GM23338 (cell line): Measurements from ENCODE around the gene DMRTC2. TPM values are rescaled to one million over a fixed set of nuclear protein-coding genes. Genes with fewer than 3 reads are reported as not detected.

Experiments used
- ATAC-seq: fragments of 200-7000 bp; cut with Tn5 transposase; 3 replicates; pipeline ENCODE4 v1.9.1; 2020
- DNase-seq: peaks from one replicate; pipeline ENCODE4 v3.0.0-alpha.2; 2015; ENCODE audit warnings: low spot score
- H2AFZ ChIP-seq: fragments of 200-600 bp; sonication (generic); 2 replicates; pipeline ENCODE4 v1.8.0; 2016; ENCODE audit warnings: antibody characterized with exemption, mild to moderate bottlenecking, moderate library complexity
- H3F3A ChIP-seq: fragments of 200-600 bp; sonication (generic); replicated peaks from 2 replicates; pipeline ENCODE4 v1.8.0; 2017; ENCODE audit warnings: antibody characterized with exemption, mixed run types, low read depth
- H3K27ac ChIP-seq: fragments of 200-600 bp; sonication (generic); 2 replicates; pipeline ENCODE4 v1.6.1; 2016; ENCODE audit warnings: low read depth
- H3K27me3 ChIP-seq: fragments of 200-600 bp; sonication (generic); 2 replicates; pipeline ENCODE4 v1.8.0; 2016; ENCODE audit warnings: mild to moderate bottlenecking, mixed run types, moderate library complexity; ENCODE audit not compliant: insufficient read depth
- H3K36me3 ChIP-seq: fragments of 200-600 bp; sonication (generic); 2 replicates; pipeline ENCODE4 v1.8.0; 2016; ENCODE audit warnings: mild to moderate bottlenecking; ENCODE audit not compliant: insufficient read depth
- H3K4me1 ChIP-seq: fragments of 200-600 bp; sonication (generic); 2 replicates; pipeline ENCODE4 v1.8.0; 2016; ENCODE audit warnings: mild to moderate bottlenecking, moderate library complexity; ENCODE audit not compliant: insufficient read depth
- H3K4me2 ChIP-seq: fragments of 200-600 bp; sonication (generic); 2 replicates; pipeline ENCODE4 v1.7.1; 2017; ENCODE audit warnings: mixed run types
- H3K4me3 ChIP-seq: fragments of 200-600 bp; sonication (generic); 2 replicates; pipeline ENCODE4 v1.6.1; 2016; ENCODE audit warnings: mixed run types
- H3K79me2 ChIP-seq: fragments of 200-600 bp; sonication (generic); replicated peaks from 2 replicates; pipeline ENCODE4 v1.8.0; 2017; ENCODE audit warnings: mild to moderate bottlenecking; ENCODE audit not compliant: insufficient read depth
- H3K9me2 ChIP-seq: fragments of 200-600 bp; sonication (generic); 2 replicates; pipeline ENCODE4 v1.8.0; 2017; ENCODE audit not compliant: insufficient read depth
- H4K20me1 ChIP-seq: fragments of 200-600 bp; sonication (generic); replicated peaks from 2 replicates; pipeline ENCODE4 v1.8.0; 2017; ENCODE audit warnings: mild to moderate bottlenecking; ENCODE audit not compliant: insufficient read depth
- H3K27ac Mint-ChIP-seq: 2 replicates; pipeline ENCODE4 v1.8.0; 2020; ENCODE audit warnings: inconsistent platforms, mild to moderate bottlenecking, moderate library complexity, mixed read lengths
- H3K27me3 Mint-ChIP-seq: 3 replicates; pipeline ENCODE4 v1.8.0; 2022; ENCODE audit warnings: low read depth, mild to moderate bottlenecking, moderate library complexity, mixed read lengths, inconsistent platforms; ENCODE audit not compliant: insufficient read depth, poor library complexity
- H3K36me3 Mint-ChIP-seq: 3 replicates; pipeline ENCODE4 v1.8.0; 2021; ENCODE audit warnings: low read depth, mild to moderate bottlenecking, inconsistent platforms, moderate library complexity, mixed read lengths
- H3K4me1 Mint-ChIP-seq: 3 replicates; pipeline ENCODE4 v1.8.0; 2020; ENCODE audit warnings: mild to moderate bottlenecking, inconsistent platforms, mixed read lengths
- H3K4me3 Mint-ChIP-seq: 3 replicates; pipeline ENCODE4 v1.8.0; 2021; ENCODE audit warnings: moderate library complexity, mild to moderate bottlenecking, inconsistent platforms, mixed read lengths
- H3K9me3 Mint-ChIP-seq: 3 replicates; pipeline ENCODE4 v1.8.0; 2020; ENCODE audit warnings: moderate library complexity, mild to moderate bottlenecking, inconsistent platforms, mixed read lengths
- CREB1 ChIP-seq: fragments of 250-450 bp; sonication (Bioruptor Pico); IDR thresholded peaks from 2 replicates; pipeline ENCODE4 v1.5.0; 2020; ENCODE audit warnings: low read depth, mild to moderate bottlenecking, moderate library complexity
- CTCF ChIP-seq, 2 experiments: fragments of 200-600 bp in 1 of 2; sonication (generic) in 1 of 2; conservative IDR thresholded peaks; 2 replicates each; pipeline versions ENCODE4 v1.5.1 to v1.6.1; 2016 to 2017; ENCODE audit warnings: antibody characterized with exemption in 2 of 2, low read depth in 2 of 2, mild to moderate bottlenecking in 2 of 2, moderate library complexity in 1 of 2
- ETS1 ChIP-seq: IDR thresholded peaks from 2 replicates; pipeline ENCODE4 v1.6.1; 2016; ENCODE audit warnings: antibody characterized with exemption
- EZH2 ChIP-seq: fragments of 200-600 bp; sonication (generic); IDR thresholded peaks from one replicate; pipeline ENCODE4 v1.8.0; 2017; ENCODE audit warnings: antibody characterized with exemption, mild to moderate bottlenecking, low read depth; ENCODE audit not compliant: unreplicated experiment
- EZH2phosphoT487 ChIP-seq: fragments of 200-600 bp; sonication (generic); IDR thresholded peaks from one replicate; pipeline ENCODE4 v1.8.1; 2018; ENCODE audit warnings: antibody characterized with exemption; ENCODE audit not compliant: unreplicated experiment
- JUNB ChIP-seq: IDR thresholded peaks from one replicate; pipeline ENCODE4 v1.6.1; 2016; ENCODE audit warnings: antibody characterized with exemption; ENCODE audit not compliant: unreplicated experiment
- POLR2AphosphoS5 ChIP-seq: IDR thresholded peaks from 2 replicates; pipeline ENCODE4 v1.6.1; 2016; ENCODE audit warnings: antibody characterized with exemption, low read depth
- REST ChIP-seq: IDR thresholded peaks from one replicate; pipeline ENCODE4 v1.6.1; 2018; ENCODE audit warnings: antibody characterized with exemption; ENCODE audit not compliant: unreplicated experiment
- STAT1 ChIP-seq: IDR thresholded peaks from one replicate; pipeline ENCODE4 v1.6.1; 2016; ENCODE audit warnings: antibody characterized with exemption; ENCODE audit not compliant: unreplicated experiment
- ZNF114 ChIP-seq: fragments of 250-450 bp; sonication (Bioruptor Pico); IDR thresholded peaks from 2 replicates; pipeline ENCODE4 v1.5.0; 2020; ENCODE audit warnings: mild to moderate bottlenecking, moderate library complexity
- ZNF331 ChIP-seq: fragments of 250-450 bp; sonication (Bioruptor Pico); IDR thresholded peaks from 2 replicates; pipeline ENCODE4 v1.5.0; 2020; ENCODE audit warnings: low read depth, mild to moderate bottlenecking, moderate library complexity
- ZNF462 ChIP-seq: fragments of 250-450 bp; sonication (Bioruptor Pico); IDR thresholded peaks from 2 replicates; pipeline ENCODE4 v1.5.0; 2020; ENCODE audit warnings: mild to moderate bottlenecking, moderate library complexity
- polyA plus RNA-seq: library from polyadenylated mRNA; unstranded; fragments of >200 nt; fragmentation: Nextera tagmentation; extraction: Ambion mirVana; gene quantifications from 2 replicates; pipeline ENCODE4 v1.2.1, GENCODE V29; 2016
- total RNA-seq: library from RNA; depleted of rRNA; stranded (reverse); fragments of >200 nt; shearing (Covaris generic); gene quantifications from 2 replicates; pipeline ENCODE4 v1.2.3, GENCODE V29; 2014

The DMRTC2 gene
- total and polyA plus RNA-seq, 2 experiments from 2014 or later: 0.21 TPM; not detected in 1

- Mint-ChIP-seq H3K4me3 (no peak overlapping the region; the same call in 2 of the 3 replicates), H3K9me3 (peaks cover 3% of the 10 kb centered on the region; the same call in 1 of the 3 replicates), H3K27ac (no peak overlapping the region; the same call in 1 of the 2 replicates), H3K4me1 (peaks cover 26% of the 10 kb centered on the region), H3K27me3 (peaks cover 13% of the 10 kb centered on the region), H3K36me3 (peaks cover 27% of the 10 kb centered on the region)
- TF ChIP-seq CREB1 (CRISPR knock-in tag): no peak
- TF ChIP-seq ZNF114 (CRISPR knock-in tag): no peak
- no peak for TF ChIP-seq POLR2AphosphoS5
- TF ChIP-seq EZH2: no peak
- TF ChIP-seq ZNF462 (CRISPR knock-in tag): no peak
- TF ChIP-seq ZNF331 (CRISPR knock-in tag): no peak
- TF ChIP-seq ETS1: no peak
- no peak for TF ChIP-seq EZH2phosphoT487
- TF ChIP-seq JUNB: no peak
- TF ChIP-seq REST: no peak
- no peak for TF ChIP-seq CTCF (conservative IDR thresholded peaks at IDR 0.05; ENCODE audit: low read depth in 2 of 2)
- no peak for TF ChIP-seq STAT1
- H3K79me2 ChIP-seq: no peaks in the 10 kb centered on the region
- no peak for ATAC-seq
- no peak overlapping the region for H3K27ac ChIP-seq
- H3K4me2 ChIP-seq: no peak overlapping the region
- no peaks in the 10 kb centered on the region; the same call in 1 of the 2 replicates for H4K20me1 ChIP-seq
- H3K9me2 ChIP-seq: no peaks in the 10 kb centered on the region
- 0 out of 2 replicates have a peak, but pooled peaks cover 6% of the 10 kb centered on the region for H3K4me1 ChIP-seq
- no peak overlapping the region for H3K4me3 ChIP-seq
- H3K27me3 ChIP-seq: no peaks in the 10 kb centered on the region
- DNase-seq: no peak
- H3K36me3 ChIP-seq: no peaks in the 10 kb centered on the region
- H3F3A ChIP-seq: peaks cover 5% of the 10 kb centered on the region; the same call in 1 of the 2 replicates
- no peak overlapping the region for H2AFZ ChIP-seq
Observed at GRCh38 chr19:41894350-41894749, 49.5 kb downstream of the DMRTC2 start.
